GM18520 (cell line): ENCODE results near the gene POU2AF3.

ENCODE experiments used
- ATAC-seq: cut with Tn5 transposase; IDR thresholded peaks from one replicate; pipeline ENCODE4 v1.9.1; 2021; ENCODE audit not compliant: unreplicated experiment

POU2AF3 gene

GRCh38 chr11:111352231-111352746 lies 53.9 kb downstream of the POU2AF3 start:
- no peak for ATAC-seq

DNA sequence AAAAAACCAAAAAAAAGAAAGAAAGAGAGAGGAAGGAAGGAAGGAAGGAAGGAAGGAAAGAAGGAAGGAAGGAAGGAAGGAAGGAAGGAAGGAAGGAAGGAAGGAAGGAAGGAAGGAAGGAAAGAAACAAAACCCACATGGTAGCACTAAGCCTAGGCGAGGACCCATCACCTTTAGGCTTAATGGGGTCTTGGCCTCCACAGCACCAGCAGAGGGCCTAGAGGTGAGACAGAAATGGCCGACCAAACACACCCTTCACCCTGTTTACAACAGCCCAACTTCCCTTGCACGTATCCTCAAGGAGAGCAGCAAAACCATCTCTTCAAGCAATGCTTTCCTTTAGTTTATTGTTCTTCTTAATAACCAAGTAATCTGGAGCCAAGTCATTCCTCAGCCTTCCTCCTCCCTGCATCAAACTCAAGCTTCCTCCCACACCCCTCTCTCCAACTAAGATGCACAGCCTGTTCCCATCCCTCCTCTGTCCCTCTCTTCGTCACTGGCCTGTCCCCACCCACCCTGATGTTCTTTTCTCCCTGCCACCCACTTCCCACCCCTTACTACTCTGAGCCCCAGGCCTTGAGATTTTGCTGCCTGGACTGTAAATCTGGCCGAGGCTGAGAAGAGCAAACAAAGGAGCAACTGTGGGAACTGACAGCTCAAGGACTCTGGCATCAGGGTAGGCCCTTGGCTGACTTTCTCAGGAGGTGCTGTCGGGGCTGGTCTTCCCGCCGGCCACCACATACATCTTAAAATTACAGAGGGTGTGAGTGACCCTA lies 54.8 kb downstream of the POU2AF3 start:
- ATAC-seq: no peak

GRCh38 chr11:111353776-111354600 lies 55.6 kb downstream of the POU2AF3 start:
- no peak for ATAC-seq

GRCh38 chr11:111354601-111354891 lies 56.2 kb downstream of the POU2AF3 start:
- no peak for ATAC-seq

DNA sequence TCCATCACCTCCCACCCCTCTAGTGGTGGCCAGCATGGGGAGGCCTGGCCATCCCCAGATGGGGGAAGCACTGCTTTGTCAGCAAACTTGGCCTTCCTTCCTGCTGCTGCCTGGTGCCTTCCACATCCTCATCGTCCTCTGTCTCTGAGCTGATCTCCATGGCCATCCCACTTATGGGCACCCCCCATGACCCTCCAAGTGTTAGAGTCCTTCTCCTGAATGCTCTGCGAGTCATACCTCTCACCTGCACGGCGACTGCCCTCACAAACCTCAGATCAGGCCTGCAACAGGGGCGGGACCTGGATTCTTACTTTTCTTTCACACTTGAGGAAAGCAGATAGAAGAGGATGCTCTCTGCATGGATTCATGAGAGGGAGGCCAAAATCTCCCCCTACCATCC lies 56.8 kb downstream of the POU2AF3 start:
- no peak for ATAC-seq

DNA sequence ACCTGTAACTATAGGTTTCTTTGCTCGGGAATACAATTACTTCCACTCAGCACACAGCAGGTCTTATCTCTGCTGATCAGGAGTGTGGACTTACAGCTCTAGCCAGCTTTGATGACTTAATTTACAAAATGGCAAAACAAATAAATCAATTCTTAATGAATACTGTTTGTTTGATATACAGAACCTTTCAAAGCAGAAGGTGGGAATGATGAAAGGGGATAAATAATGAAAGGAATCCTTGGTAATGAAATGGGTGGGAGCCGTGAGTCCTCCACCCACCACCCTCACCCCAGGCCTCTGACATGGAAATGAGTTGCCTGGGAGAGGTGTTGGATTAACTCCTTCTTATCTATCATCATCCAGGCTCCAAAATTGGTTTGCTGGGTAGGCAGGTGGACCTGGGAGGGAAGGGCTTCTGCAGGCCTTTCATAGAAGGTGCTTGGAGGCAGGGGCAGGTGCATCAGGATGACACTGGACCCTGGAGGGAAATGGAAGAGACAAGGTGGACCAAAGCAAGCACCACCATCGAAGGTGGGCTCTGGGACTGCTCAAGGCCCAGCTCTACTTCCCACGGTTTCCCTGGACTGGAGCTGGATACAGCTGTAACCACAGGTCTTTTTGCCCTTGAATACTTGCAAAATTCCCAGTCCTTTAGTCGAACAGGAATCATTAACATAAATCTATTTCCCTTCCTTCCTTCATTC lies 57.8 kb downstream of the POU2AF3 start:
- ATAC-seq: no peak

DNA sequence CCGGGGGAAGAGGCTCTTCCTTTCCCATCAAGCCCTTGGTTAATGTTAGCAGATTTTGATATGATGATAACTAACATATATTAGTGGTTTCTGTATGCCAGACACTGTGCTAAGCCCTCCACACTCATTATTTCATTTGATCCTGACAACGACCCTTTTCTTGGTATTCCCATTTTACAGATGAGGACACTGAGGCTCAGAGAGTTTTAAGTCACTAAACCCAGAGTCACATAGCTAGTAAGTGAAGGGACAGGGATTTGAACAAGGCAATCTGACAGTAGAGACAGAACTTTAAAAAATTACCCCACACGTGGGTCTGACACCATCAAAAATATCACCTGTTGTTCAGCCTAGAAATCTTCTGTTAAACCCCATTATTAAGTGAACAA lies 58.3 kb downstream of the POU2AF3 start:
- ATAC-seq: no peak

GRCh38 chr11:111357150-111358037 lies 59.0 kb downstream of the POU2AF3 start:
- ATAC-seq: no peak
